PC-3 (cell line): ENCODE measurements around the gene PHPT1. TPM values are rescaled to one million over a fixed set of nuclear protein-coding genes. Genes with fewer than 3 reads are reported as not detected.

Experiments
- ATAC-seq: fragments of 200-7000 bp; cut with Tn5 transposase; 2 replicates; pipeline ENCODE4 v1.9.1; 2020; ENCODE audit warnings: mild to moderate bottlenecking, moderate library complexity
- BruUV-seq: library from RNA; stranded (reverse); fragments of 400-500 nt; replicated peaks from 2 replicates; lab custom pipeline; 2021; lab: Mats Ljungman, UMichigan
- CTCF ChIA-PET: fragments of 300-600 bp; sonication (Branson Sonifier 250); formaldehyde crosslinking; loops from one replicate; lab custom pipeline; 2022; ENCODE audit warnings: antibody characterized with exemption; lab: Charles Lee
- POLR2A ChIA-PET: fragments of 300-600 bp; sonication (Branson Sonifier 250); formaldehyde crosslinking; loops from one replicate; lab custom pipeline; 2022; ENCODE audit warnings: antibody characterized with exemption; ENCODE audit not compliant: unreplicated experiment; lab: Charles Lee
- DNase-seq: peaks from one replicate; pipeline ENCODE4 v3.0.0-alpha.2; 2015
- H2AFZ ChIP-seq: fragments of 300-600 bp; sonication (generic); 2 replicates; pipeline ENCODE4 v1.6.0; 2016; ENCODE audit warnings: antibody characterized with exemption, low read length
- H3F3A ChIP-seq: fragments of 300-600 bp; sonication (generic); one replicate; pipeline ENCODE4 v1.6.0; 2017; ENCODE audit warnings: antibody characterized with exemption, low read length, control low read depth, mild to moderate bottlenecking; ENCODE audit not compliant: unreplicated experiment
- H3K27ac ChIP-seq: fragments of 300-600 bp; sonication (generic); 2 replicates; pipeline ENCODE4 v1.5.1; 2016; ENCODE audit warnings: mild to moderate bottlenecking, low read length
- H3K27me3 ChIP-seq: fragments of 300-600 bp; sonication (generic); 2 replicates; pipeline ENCODE4 v1.6.1; 2016; ENCODE audit warnings: low read length, mixed read lengths
- H3K36me3 ChIP-seq: fragments of 300-600 bp; sonication (generic); 2 replicates; pipeline ENCODE4 v1.6.1; 2016; ENCODE audit warnings: low read depth, mixed run types, low read length, mixed read lengths
- H3K4me1 ChIP-seq: fragments of 300-600 bp; sonication (generic); 2 replicates; pipeline ENCODE4 v1.5.1; 2016; ENCODE audit warnings: low read length; ENCODE audit not compliant: insufficient read depth
- H3K4me2 ChIP-seq: fragments of 300-600 bp; sonication (generic); 2 replicates; pipeline ENCODE4 v1.6.0; 2016; ENCODE audit warnings: low read length
- H3K4me3 ChIP-seq: fragments of 300-600 bp; sonication (generic); 2 replicates; pipeline ENCODE4 v1.5.1; 2016; ENCODE audit warnings: mild to moderate bottlenecking, low read length, mixed read lengths
- H3K79me2 ChIP-seq: fragments of 300-600 bp; sonication (generic); 2 replicates; pipeline ENCODE4 v1.6.1; 2017; ENCODE audit warnings: low read length, mixed read lengths
- H3K9ac ChIP-seq: fragments of 300-600 bp; sonication (generic); 2 replicates; pipeline ENCODE4 v1.6.0; 2016; ENCODE audit warnings: mild to moderate bottlenecking, low read length
- H3K9me2 ChIP-seq: fragments of 300-600 bp; sonication (generic); replicated peaks from 2 replicates; pipeline ENCODE4 v1.6.1; 2016; ENCODE audit warnings: mixed run types, low read length, mixed read lengths
- H3K9me3 ChIP-seq: fragments of 300-600 bp; sonication (generic); 2 replicates; pipeline ENCODE4 v1.6.1; 2016; ENCODE audit warnings: low read length, mixed read lengths
- H4K20me1 ChIP-seq: fragments of 300-600 bp; sonication (generic); 2 replicates; pipeline ENCODE4 v1.6.1; 2016; ENCODE audit warnings: low read length, mixed read lengths
- EZH2 ChIP-seq: fragments of 300-600 bp; sonication (generic); IDR thresholded peaks from one replicate; pipeline ENCODE4 v1.6.1; 2017; ENCODE audit warnings: antibody characterized with exemption, mild to moderate bottlenecking, low read length; ENCODE audit not compliant: unreplicated experiment
- EZH2phosphoT487 ChIP-seq: fragments of 300-600 bp; sonication (generic); IDR thresholded peaks from 2 replicates; pipeline ENCODE4 v1.6.1; 2018; ENCODE audit warnings: mild to moderate bottlenecking, antibody characterized with exemption, low read length, borderline replicate concordance
- intact Hi-C: fragments of 100-400 bp; cut with micrococcal nuclease; formaldehyde crosslinking; loops from 2 replicates; pipeline ENCODE4 v1.9.0; 2023
- total RNA-seq: library from RNA; depleted of rRNA; stranded (reverse); fragments of >200 nt; gene quantifications from 2 replicates; pipeline ENCODE4 v1.2.3, GENCODE V29; 2014
- TF ChIP-seq, protein P1 (sequence below): fragments of 300-600 bp; sonication (generic); conservative IDR thresholded peaks from 2 replicates; pipeline ENCODE4 v1.5.1; 2017; ENCODE audit warnings: antibody characterized with exemption, low read depth, mild to moderate bottlenecking, low read length

Gene PHPT1
- total RNA-seq, 1 experiment from 2014 or later = 111 TPM

DNA sequence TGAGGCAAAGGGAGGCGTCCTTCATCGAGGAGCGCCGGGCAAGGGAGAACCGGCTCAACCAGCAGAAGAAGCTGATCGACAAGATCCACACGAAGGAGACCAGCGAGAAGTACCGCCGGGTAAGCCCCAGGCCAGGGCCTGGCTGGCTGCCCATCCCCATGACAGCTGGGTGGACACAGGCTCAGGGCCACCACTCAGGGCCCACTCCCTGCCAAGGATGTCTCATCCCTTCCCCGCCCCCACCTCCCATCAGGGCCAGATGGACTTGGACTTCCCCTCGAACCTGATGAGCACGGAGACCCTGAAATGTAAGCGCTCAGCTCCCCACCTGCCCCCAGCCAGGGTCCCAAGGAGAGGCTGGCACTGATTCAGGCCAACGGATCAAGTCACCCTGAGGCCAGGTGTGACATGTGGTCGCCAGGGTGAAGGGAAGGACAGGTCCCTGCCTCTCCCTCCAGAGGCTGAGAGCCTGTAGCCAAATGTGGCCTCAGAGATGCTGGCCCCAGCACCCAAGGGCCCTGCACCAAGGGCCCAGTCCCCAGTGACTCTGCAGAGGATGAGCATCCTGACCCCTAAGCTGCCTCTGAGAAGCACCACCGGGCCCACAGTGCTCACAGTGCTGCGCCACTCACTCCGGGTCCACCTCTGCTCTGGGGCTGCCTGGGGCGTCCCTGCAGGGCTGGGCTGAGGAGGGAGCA lies 44.6 kb upstream of the PHPT1 start:
- H3K27me3 ChIP-seq = no peaks in the 10 kb centered on the region
- H4K20me1 ChIP-seq = peaks cover under 1% of the 10 kb centered on the region; the same call in 1 of the 2 replicates
- no peak for DNase-seq
- H3K9me2 ChIP-seq = no peaks in the 10 kb centered on the region
- TF ChIP-seq, protein P1, sequence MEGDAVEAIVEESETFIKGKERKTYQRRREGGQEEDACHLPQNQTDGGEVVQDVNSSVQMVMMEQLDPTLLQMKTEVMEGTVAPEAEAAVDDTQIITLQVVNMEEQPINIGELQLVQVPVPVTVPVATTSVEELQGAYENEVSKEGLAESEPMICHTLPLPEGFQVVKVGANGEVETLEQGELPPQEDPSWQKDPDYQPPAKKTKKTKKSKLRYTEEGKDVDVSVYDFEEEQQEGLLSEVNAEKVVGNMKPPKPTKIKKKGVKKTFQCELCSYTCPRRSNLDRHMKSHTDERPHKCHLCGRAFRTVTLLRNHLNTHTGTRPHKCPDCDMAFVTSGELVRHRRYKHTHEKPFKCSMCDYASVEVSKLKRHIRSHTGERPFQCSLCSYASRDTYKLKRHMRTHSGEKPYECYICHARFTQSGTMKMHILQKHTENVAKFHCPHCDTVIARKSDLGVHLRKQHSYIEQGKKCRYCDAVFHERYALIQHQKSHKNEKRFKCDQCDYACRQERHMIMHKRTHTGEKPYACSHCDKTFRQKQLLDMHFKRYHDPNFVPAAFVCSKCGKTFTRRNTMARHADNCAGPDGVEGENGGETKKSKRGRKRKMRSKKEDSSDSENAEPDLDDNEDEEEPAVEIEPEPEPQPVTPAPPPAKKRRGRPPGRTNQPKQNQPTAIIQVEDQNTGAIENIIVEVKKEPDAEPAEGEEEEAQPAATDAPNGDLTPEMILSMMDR = no peak
- TF ChIP-seq EZH2 (no peak), EZH2phosphoT487 (no peak)
- CTCF ChIA-PET = no interaction called here
- no peaks in the 10 kb centered on the region for H3K9me3 ChIP-seq
- no peak overlapping the region for H3K4me2 ChIP-seq
- intact Hi-C loops = no loop called here
- ATAC-seq = no peak
- H2AFZ ChIP-seq = no peak overlapping the region
- H3K27ac ChIP-seq = no peak overlapping the region
- H3K4me1 ChIP-seq = peaks cover 20% of the 10 kb centered on the region
- no peaks in the 10 kb centered on the region for H3F3A ChIP-seq
- H3K36me3 ChIP-seq = 0 out of 2 replicates have a peak, but pooled peaks cover under 1% of the 10 kb centered on the region
- BruUV-seq = no TSS peak
- H3K79me2 ChIP-seq = peaks cover 31% of the 10 kb centered on the region
- H3K4me3 ChIP-seq = no peak overlapping the region
- H3K9ac ChIP-seq = no peak overlapping the region
- POLR2A ChIA-PET = no interaction called here

DNA sequence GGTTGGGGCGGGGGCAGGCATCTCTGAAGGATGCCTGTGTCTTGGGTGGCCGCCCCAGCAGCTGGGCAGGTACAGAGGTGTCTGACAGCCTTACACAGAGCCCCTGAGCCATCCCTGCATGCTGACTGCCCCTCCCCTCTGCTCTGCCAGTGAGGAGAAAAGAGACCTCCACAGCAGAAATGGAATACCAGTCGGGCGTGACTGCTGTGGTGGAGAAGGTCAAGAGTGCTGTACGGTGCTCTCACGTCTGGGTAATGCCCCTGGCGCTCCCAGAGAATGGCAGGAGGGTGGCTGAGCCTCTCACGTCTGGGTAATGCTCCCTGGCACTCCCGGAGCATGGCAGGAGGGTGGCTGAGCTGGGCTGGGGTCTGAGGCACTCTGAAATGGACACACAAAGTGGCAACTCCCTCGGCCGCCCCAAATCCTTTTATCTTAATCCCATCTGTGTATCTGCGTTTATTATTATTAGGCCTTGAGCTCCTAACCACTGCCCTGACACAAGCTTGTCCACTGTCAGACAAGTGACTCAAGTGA lies 43.9 kb upstream of the PHPT1 start:
- Histone ChIP-seq H3K79me2 (peaks cover 37% of the 10 kb centered on the region), H3K4me3 (no peak overlapping the region), H3K4me1 (peaks cover 26% of the 10 kb centered on the region), H3K36me3 (0 out of 2 replicates have a peak, but pooled peaks cover 5% of the 10 kb centered on the region), H3F3A (no peaks in the 10 kb centered on the region), H3K9ac (no peak overlapping the region), H3K9me3 (no peaks in the 10 kb centered on the region), H3K4me2 (no peak overlapping the region), H3K27ac (no peak overlapping the region), H3K9me2 (no peaks in the 10 kb centered on the region), H2AFZ (no peak overlapping the region), H4K20me1 (peaks cover 7% of the 10 kb centered on the region; the same call in 1 of the 2 replicates), H3K27me3 (no peaks in the 10 kb centered on the region)
- ATAC-seq = no peak
- TF ChIP-seq EZH2phosphoT487 = no peak
- TF ChIP-seq, protein P1 = no peak
- TF ChIP-seq EZH2 = no peak
- intact Hi-C loops = no loop called here
- CTCF ChIA-PET = no interaction called here
- POLR2A ChIA-PET = no interaction called here
- DNase-seq = no peak
- BruUV-seq = no TSS peak

DNA sequence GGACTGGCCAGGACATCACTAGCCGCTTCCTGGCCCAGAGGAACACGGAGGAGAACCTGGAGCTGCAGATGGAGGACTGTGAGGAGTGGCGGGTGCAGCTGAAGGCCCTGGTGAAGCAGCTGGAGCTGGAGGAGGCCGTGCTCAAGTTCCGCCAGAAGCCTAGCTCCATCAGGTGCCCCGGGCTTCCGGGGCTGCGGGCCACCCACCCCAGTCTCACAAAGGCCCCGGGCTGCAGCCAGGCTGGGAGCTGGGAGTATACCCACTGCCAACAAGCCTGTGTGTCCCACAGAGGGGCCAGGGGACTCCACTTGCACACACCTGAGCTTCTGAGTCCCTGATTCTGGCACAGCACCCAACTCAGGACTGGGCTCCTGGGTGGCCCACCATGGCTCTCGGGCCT lies 43.1 kb upstream of the PHPT1 start:
- no TSS peak for BruUV-seq
- H3K27me3 ChIP-seq = no peaks in the 10 kb centered on the region
- peaks cover 20% of the 10 kb centered on the region for H3K4me1 ChIP-seq
- no peak overlapping the region for H3K27ac ChIP-seq
- TF ChIP-seq, protein P1 = no peak
- TF ChIP-seq EZH2 = no peak
- TF ChIP-seq EZH2phosphoT487 = no peak
- ATAC-seq = no peak
- peaks cover 8% of the 10 kb centered on the region; the same call in 1 of the 2 replicates for H3K36me3 ChIP-seq
- peak overlapping the region; percentile 85 for H3K4me3 ChIP-seq
- intact Hi-C loops = no loop called here
- H3K4me2 ChIP-seq = peak overlapping the region; percentile 98
- peaks cover 45% of the 10 kb centered on the region for H3K79me2 ChIP-seq
- POLR2A ChIA-PET = no interaction called here
- H2AFZ ChIP-seq = no peak overlapping the region
- CTCF ChIA-PET = no interaction called here
- H3F3A ChIP-seq = no peaks in the 10 kb centered on the region
- H3K9me2 ChIP-seq = no peaks in the 10 kb centered on the region
- DNase-seq = no peak
- H3K9ac ChIP-seq = no peak overlapping the region
- no peaks in the 10 kb centered on the region for H3K9me3 ChIP-seq
- peaks cover 7% of the 10 kb centered on the region; the same call in 1 of the 2 replicates for H4K20me1 ChIP-seq
